HEK293 (cell line): ENCODE results near the gene PAPLN.

ENCODE experiments used
- CTCF ChIA-PET: fragments of 350-600 bp; formaldehyde crosslinking; extraction: SDS; loops from one replicate; lab custom pipeline; 2021; ENCODE audit warnings: antibody characterized with exemption; lab: Yijun Ruan, JAX
- POLR2A ChIA-PET: fragments of 300-600 bp; formaldehyde crosslinking; extraction: SDS; loops from one replicate; lab custom pipeline; 2020; ENCODE audit warnings: antibody characterized with exemption, inconsistent platforms; lab: Yijun Ruan, JAX
- H3K27ac ChIP-seq: fragments of 200-500 bp; sonication (Bioruptor generic); 2 replicates; pipeline ENCODE4 v1.5.1; 2014; ENCODE audit warnings: low read depth, low read length, control low read depth, inconsistent platforms; ENCODE audit errors: extremely low read depth
- H3K36me3 ChIP-seq, 2 experiments: fragments of 200-500 bp in 1 of 2; sonication (Bioruptor generic) in 1 of 2; 1 replicate in 1 of 2; 2 replicates in 1 of 2; pipeline ENCODE4 v1.5.1; 2014 to 2017; ENCODE audit warnings: inconsistent platforms in 2 of 2, low read length in 2 of 2; ENCODE audit not compliant: control insufficient read depth in 2 of 2, insufficient read depth in 1 of 2
- H3K4me1 ChIP-seq: fragments of 200-500 bp; sonication (Bioruptor generic); 2 replicates; pipeline ENCODE4 v1.5.1; 2014; ENCODE audit warnings: mild to moderate bottlenecking, low read length, inconsistent platforms; ENCODE audit not compliant: control insufficient read depth, insufficient read depth
- H3K4me3 ChIP-seq: 2 replicates; pipeline ENCODE4 v1.5.1; 2011; ENCODE audit warnings: low read depth, mild to moderate bottlenecking, control low read depth, low read length, moderate library complexity
- H3K9me3 ChIP-seq: fragments of 200-500 bp; sonication (Bioruptor generic); 2 replicates; pipeline ENCODE4 v1.5.1; 2014; ENCODE audit warnings: low read depth, low read length, inconsistent platforms; ENCODE audit not compliant: control insufficient read depth, insufficient read depth
- BCL11B ChIP-seq: fragments of 450-650 bp; formaldehyde crosslinking; IDR thresholded peaks from 2 replicates; pipeline ENCODE4 v1.5.1; 2016; ENCODE audit warnings: low read depth, missing biosample characterization, missing genetic modification characterization
- GLIS2 ChIP-seq: fragments of 450-650 bp; formaldehyde crosslinking; IDR thresholded peaks from 2 replicates; pipeline ENCODE4 v1.5.1; 2016; ENCODE audit warnings: missing biosample characterization, missing genetic modification characterization
- HIC1 ChIP-seq: fragments of 450-650 bp; formaldehyde crosslinking; IDR thresholded peaks from 2 replicates; pipeline ENCODE4 v1.5.1; 2016; ENCODE audit warnings: missing biosample characterization, missing genetic modification characterization
- HOXA7 ChIP-seq: sonication (generic); formaldehyde crosslinking; IDR thresholded peaks from 2 replicates; pipeline ENCODE4 v1.8.1; 2022; ENCODE audit warnings: missing genetic modification reagents, borderline replicate concordance
- HOXC10 ChIP-seq: sonication (generic); formaldehyde crosslinking; IDR thresholded peaks from 2 replicates; pipeline ENCODE4 v1.8.1; 2023; ENCODE audit warnings: mild to moderate bottlenecking, missing genetic modification reagents
- KLF9 ChIP-seq: fragments of 450-650 bp; formaldehyde crosslinking; IDR thresholded peaks from 2 replicates; pipeline ENCODE4 v1.5.1; 2016; ENCODE audit warnings: missing biosample characterization, missing genetic modification characterization, low read depth
- MYNN ChIP-seq: fragments of 450-650 bp; formaldehyde crosslinking; IDR thresholded peaks from 2 replicates; pipeline ENCODE4 v1.5.1; 2016; ENCODE audit warnings: missing biosample characterization, missing genetic modification characterization, borderline replicate concordance
- PRDM1 ChIP-seq: fragments of 450-650 bp; formaldehyde crosslinking; IDR thresholded peaks from 2 replicates; pipeline ENCODE4; 2016; ENCODE audit warnings: missing biosample characterization, missing genetic modification characterization
- SALL2 ChIP-seq: fragments of 450-650 bp; formaldehyde crosslinking; IDR thresholded peaks from 2 replicates; pipeline ENCODE4 v1.5.0; 2017; ENCODE audit warnings: missing biosample characterization, mild to moderate bottlenecking, missing genetic modification characterization, borderline replicate concordance
- SCRT1 ChIP-seq: fragments of 450-650 bp; formaldehyde crosslinking; IDR thresholded peaks from 2 replicates; pipeline ENCODE4 v1.5.1; 2016; ENCODE audit warnings: missing biosample characterization, missing genetic modification characterization, borderline replicate concordance
- SCRT2 ChIP-seq: fragments of 450-650 bp; formaldehyde crosslinking; IDR thresholded peaks from 2 replicates; pipeline ENCODE4 v1.5.1; 2016; ENCODE audit warnings: missing biosample characterization, missing genetic modification characterization
- ZBTB26 ChIP-seq: fragments of 450-650 bp; formaldehyde crosslinking; optimal IDR thresholded peaks from 2 replicates; pipeline ENCODE3; 2016; ENCODE audit warnings: missing biosample characterization, mild to moderate bottlenecking, missing genetic modification characterization
- ZEB2 ChIP-seq: fragments of 450-650 bp; formaldehyde crosslinking; IDR thresholded peaks from 2 replicates; pipeline ENCODE4 v1.5.1; 2016; ENCODE audit warnings: missing biosample characterization, missing genetic modification characterization
- ZNF157 ChIP-seq: fragments of 450-650 bp; formaldehyde crosslinking; IDR thresholded peaks from 2 replicates; pipeline ENCODE4 v1.5.1; 2016; ENCODE audit warnings: missing biosample characterization, missing genetic modification characterization
- ZNF629 ChIP-seq: fragments of 450-650 bp; formaldehyde crosslinking; IDR thresholded peaks from 2 replicates; pipeline ENCODE4 v1.5.1; 2017; ENCODE audit warnings: missing biosample characterization, missing genetic modification characterization
- ZNF768 ChIP-seq: fragments of 450-650 bp; formaldehyde crosslinking; IDR thresholded peaks from 2 replicates; pipeline ENCODE4 v1.5.1; 2018; ENCODE audit warnings: missing biosample characterization, mild to moderate bottlenecking, missing genetic modification characterization
- ZNF792 ChIP-seq: fragments of 450-650 bp; formaldehyde crosslinking; IDR thresholded peaks from 2 replicates; pipeline ENCODE4 v1.5.1; 2016; ENCODE audit warnings: missing biosample characterization, missing genetic modification characterization
- ZNF837 ChIP-seq: fragments of 450-650 bp; formaldehyde crosslinking; IDR thresholded peaks from 2 replicates; pipeline ENCODE4 v1.5.1; 2016; ENCODE audit warnings: missing biosample characterization, missing genetic modification characterization
- ZXDB ChIP-seq: fragments of 450-650 bp; formaldehyde crosslinking; IDR thresholded peaks from 2 replicates; pipeline ENCODE4 v1.5.1; 2016; ENCODE audit warnings: missing biosample characterization, missing genetic modification characterization
- TF ChIP-seq, protein P1 (sequence below): fragments of 450-650 bp; formaldehyde crosslinking; IDR thresholded peaks from 2 replicates; pipeline ENCODE4 v1.5.1; 2016; ENCODE audit warnings: missing biosample characterization, missing genetic modification characterization

Gene PAPLN

DNA sequence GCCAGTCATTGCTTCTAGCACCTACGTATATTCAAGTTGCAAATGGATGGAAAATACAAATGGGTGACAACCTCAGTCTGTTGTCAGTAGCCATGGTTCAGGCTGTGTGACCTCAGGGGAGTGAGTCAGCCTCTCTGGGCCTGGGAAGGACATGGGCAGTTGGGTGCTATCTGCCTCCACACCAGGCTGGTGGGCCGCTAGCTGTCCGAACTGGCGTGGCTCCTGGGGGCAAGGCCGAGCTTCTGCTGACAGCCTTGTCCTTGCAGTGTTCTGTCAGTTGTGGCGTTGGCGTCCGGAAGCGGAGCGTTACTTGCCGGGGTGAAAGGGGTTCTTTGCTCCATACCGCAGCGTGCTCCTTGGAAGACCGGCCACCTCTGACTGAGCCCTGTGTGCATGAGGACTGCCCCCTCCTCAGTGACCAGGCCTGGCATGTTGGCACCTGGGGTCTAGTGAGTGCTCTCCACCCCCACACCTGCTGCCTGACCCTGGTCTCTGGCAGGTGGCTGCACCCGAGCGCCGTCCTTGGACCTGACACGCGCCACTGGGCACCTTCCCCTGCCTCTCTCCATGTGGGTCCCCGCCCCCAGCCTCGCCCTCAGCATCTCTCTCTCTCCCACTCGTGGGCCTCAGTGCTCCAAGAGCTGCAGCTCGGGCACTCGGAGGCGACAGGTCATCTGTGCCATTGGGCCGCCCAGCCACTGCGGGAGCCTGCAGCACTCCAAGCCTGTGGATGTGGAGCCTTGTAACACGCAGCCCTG is 17.1 kb downstream of the PAPLN start:
- H3K27ac ChIP-seq = no peak overlapping the region
- no peaks in the 10 kb centered on the region for H3K9me3 ChIP-seq
- no peak overlapping the region for H3K4me3 ChIP-seq
- H3K4me1 ChIP-seq = no peaks in the 10 kb centered on the region
- ChIA-PET CTCF (interaction anchor here (0.6 kb wide), 1 partner anchor 22 kb away, joined by 4 read pairs; no protein-coding TSS in a partner anchor), POLR2A (no interaction called here)
- TF ChIP-seq SCRT2 (tag by site-specific recombination) (peak; percentile 62), HIC1 (tag by site-specific recombination) (no peak), ZNF768 (tag by site-specific recombination) (0 out of 2 replicates have a peak, but pooled peaks have one; percentile 51), HOXA7 (CRISPR knock-in tag) (no peak)
- no peaks in the 10 kb centered on the region; a peak in 1 of 3 replicates for H3K36me3 ChIP-seq

DNA sequence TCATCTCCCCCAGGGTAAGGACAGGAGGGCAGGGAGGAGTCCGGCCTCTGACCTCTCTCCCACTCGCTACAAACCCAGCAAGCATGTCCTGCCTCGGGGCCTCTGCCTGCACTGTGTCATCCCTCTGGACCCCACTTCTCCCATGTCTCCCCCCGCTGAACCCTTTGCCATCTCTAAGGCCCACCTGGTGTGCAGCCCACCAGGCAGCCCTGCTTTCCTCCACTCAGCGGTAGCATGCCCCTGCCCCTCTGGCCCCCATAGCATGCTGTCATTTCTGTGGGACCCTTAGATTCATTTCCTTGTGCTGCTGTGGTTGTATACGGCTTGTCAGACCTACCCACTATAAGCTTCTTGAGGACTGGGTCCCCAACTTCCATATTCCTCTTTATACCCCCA is 17.7 kb downstream of the PAPLN start:
- TF ChIP-seq ZNF768 (tag by site-specific recombination) (no peak), BCL11B (no peak), ZNF792 (tag by site-specific recombination) (no peak), ZNF837 (tag by site-specific recombination) (no peak), SCRT1 (no peak), ZXDB (no peak), ZNF157 (tag by site-specific recombination) (no peak), KLF9 (tag by site-specific recombination) (no peak), HOXC10 (CRISPR knock-in tag) (no peak), SALL2 (tag by site-specific recombination) (no peak), PRDM1 (tag by site-specific recombination) (no peak), ZBTB26 (no peak), ZNF629 (tag by site-specific recombination) (no peak), MYNN (no peak), ZEB2 (tag by site-specific recombination) (no peak), GLIS2 (tag by site-specific recombination) (no peak)
- TF ChIP-seq, protein P1, sequence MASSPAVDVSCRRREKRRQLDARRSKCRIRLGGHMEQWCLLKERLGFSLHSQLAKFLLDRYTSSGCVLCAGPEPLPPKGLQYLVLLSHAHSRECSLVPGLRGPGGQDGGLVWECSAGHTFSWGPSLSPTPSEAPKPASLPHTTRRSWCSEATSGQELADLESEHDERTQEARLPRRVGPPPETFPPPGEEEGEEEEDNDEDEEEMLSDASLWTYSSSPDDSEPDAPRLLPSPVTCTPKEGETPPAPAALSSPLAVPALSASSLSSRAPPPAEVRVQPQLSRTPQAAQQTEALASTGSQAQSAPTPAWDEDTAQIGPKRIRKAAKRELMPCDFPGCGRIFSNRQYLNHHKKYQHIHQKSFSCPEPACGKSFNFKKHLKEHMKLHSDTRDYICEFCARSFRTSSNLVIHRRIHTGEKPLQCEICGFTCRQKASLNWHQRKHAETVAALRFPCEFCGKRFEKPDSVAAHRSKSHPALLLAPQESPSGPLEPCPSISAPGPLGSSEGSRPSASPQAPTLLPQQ (tag by site-specific recombination) = no peak
- Histone ChIP-seq H3K36me3 (no peaks in the 10 kb centered on the region; a peak in 1 of 3 replicates), H3K4me3 (no peak overlapping the region), H3K27ac (no peak overlapping the region), H3K9me3 (no peaks in the 10 kb centered on the region), H3K4me1 (no peaks in the 10 kb centered on the region)
- CTCF ChIA-PET = interaction anchor here (0.6 kb wide), 1 partner anchor 23 kb away, joined by 4 read pairs; no protein-coding TSS in a partner anchor
- POLR2A ChIA-PET = no interaction called here
